Measurements from ENCODE around the gene ATP2A2. TPM values are rescaled to one million over a fixed set of nuclear protein-coding genes. Genes with fewer than 3 reads are reported as not detected.
A peak's percentile ranks its signal among the peaks of the same experiment; 100 is the strongest.

ATP2A2 gene
- total and polyA plus RNA-seq, 2 of the 4 experiments (the other 2 are of a cell fraction) = 166 to 225 TPM

DNA sequence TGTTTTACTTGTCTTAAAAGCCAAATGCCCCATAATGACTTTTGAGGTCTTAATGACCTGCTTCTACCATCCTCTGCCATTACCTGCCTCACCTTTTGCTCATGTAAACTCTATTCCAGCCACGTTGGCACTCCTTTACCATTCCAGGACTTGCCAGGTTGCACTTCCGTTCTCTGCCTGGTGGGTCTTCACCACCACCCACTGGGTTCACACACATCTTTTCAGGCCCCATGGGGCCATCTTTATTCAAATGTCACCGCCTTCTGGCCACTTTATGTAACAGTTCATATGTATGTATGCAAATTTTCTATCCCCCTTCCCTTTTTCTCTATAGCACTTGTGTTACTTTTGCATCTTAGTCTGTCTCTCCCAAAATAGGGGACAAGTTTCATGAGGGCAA is 57.7 kb downstream of the ATP2A2 start:
- Histone ChIP-seq H4K5ac (ENCODE audit: low read depth, low read length) (no peak overlapping the region), H2BK20ac (ENCODE audit: low read depth, low read length) (no peak overlapping the region), H4K91ac (ENCODE audit: insufficient read depth, low read depth, low read length) (no peak overlapping the region), H2BK120ac (ENCODE audit: low read depth, low read length) (no peak overlapping the region), H3K14ac (replicated peaks; ENCODE audit: low read depth, low read length) (no peak overlapping the region), H3K9ac (ENCODE audit: low read depth, low read length) (no peak overlapping the region), H4K8ac (ENCODE audit: low read depth in 2 of 2, low read length in 2 of 2) (no peak overlapping the region), H3K4ac (ENCODE audit: low read depth, low read length) (no peak overlapping the region), H2BK15ac (ENCODE audit: low read depth, low read length) (no peak overlapping the region), H3K27me3 (ENCODE audit: control insufficient read depth, insufficient read depth, low read length) (no peaks in the 10 kb centered on the region), H3K36me3 (ENCODE audit: control insufficient read depth, insufficient read depth, low read length) (peaks cover 79% of the 10 kb centered on the region), H2AK5ac (ENCODE audit: low read depth, low read length) (no peak overlapping the region), H3K23ac (ENCODE audit: low read depth, low read length) (no peak overlapping the region), H3K4me1 (ENCODE audit: control insufficient read depth, insufficient read depth, low read length) (no peaks in the 10 kb centered on the region), H4K20me1 (ENCODE audit: insufficient read depth, low read length) (peaks cover 42% of the 10 kb centered on the region; the same call in 1 of the 2 replicates), H3K9me3 (ENCODE audit: control insufficient read depth, insufficient read depth, low read length) (no peaks in the 10 kb centered on the region), H3K4me2 (ENCODE audit: low read depth, low read length) (no peak overlapping the region), H3K56ac (ENCODE audit: extremely low read depth, insufficient read depth, low read length) (no peak overlapping the region), H3K79me1 (ENCODE audit: low read depth in 1 of 2, low read length in 2 of 2) (peaks cover 56 to 72% of the 10 kb centered on the region in 2 experiments), H2AFZ (replicated peaks; ENCODE audit: low read length, poor library complexity) (no peak overlapping the region), H3K18ac (ENCODE audit: low read depth, low read length) (no peak overlapping the region), H3K9me1 (ENCODE audit: insufficient read depth, low read length) (peaks cover 21% of the 10 kb centered on the region; the same call in 1 of the 2 replicates), H3K27ac (ENCODE audit: insufficient read depth, low read length) (no peak overlapping the region), H2AK9ac (replicated peaks; ENCODE audit: low read depth, low read length, poor library complexity) (no peak overlapping the region), H3K4me3 (ENCODE audit: insufficient read depth, low read depth, low read length) (no peak overlapping the region), H2BK5ac (ENCODE audit: low read depth, low read length, poor library complexity, severe bottlenecking) (no peak overlapping the region)
- ChIA-PET POLR2A (ENCODE audit: unreplicated experiment) (no interaction called here), CTCF (interaction anchor here (0.6 kb wide), 1 partner anchor 92 kb away, joined by 3 read pairs; no protein-coding TSS in a partner anchor)
- in situ Hi-C loops (cut with MboI; ENCODE audit: low sequenced_read_pairs) = no loop called here
- BruUV-seq (replicated peaks) = no TSS peak
- intact Hi-C loops (cut with micrococcal nuclease) = loop anchor here (2.0 kb wide), 1 partner anchor 238 kb away; no protein-coding TSS in a partner anchor
- WGBS, 2 experiments (ENCODE audit: extremely low coverage in 2 of 2, insufficient read length in 1 of 2) = 67% methylated on average over 1 of the region's 3 CpGs; no CpG with 5 or more reads in 1 of the 2 experiments
- TF ChIP-seq, protein P1, sequence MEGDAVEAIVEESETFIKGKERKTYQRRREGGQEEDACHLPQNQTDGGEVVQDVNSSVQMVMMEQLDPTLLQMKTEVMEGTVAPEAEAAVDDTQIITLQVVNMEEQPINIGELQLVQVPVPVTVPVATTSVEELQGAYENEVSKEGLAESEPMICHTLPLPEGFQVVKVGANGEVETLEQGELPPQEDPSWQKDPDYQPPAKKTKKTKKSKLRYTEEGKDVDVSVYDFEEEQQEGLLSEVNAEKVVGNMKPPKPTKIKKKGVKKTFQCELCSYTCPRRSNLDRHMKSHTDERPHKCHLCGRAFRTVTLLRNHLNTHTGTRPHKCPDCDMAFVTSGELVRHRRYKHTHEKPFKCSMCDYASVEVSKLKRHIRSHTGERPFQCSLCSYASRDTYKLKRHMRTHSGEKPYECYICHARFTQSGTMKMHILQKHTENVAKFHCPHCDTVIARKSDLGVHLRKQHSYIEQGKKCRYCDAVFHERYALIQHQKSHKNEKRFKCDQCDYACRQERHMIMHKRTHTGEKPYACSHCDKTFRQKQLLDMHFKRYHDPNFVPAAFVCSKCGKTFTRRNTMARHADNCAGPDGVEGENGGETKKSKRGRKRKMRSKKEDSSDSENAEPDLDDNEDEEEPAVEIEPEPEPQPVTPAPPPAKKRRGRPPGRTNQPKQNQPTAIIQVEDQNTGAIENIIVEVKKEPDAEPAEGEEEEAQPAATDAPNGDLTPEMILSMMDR (conservative IDR thresholded peaks at IDR 0.05; ENCODE audit: low read depth, low read length) = 0 out of 2 replicates have a peak, but pooled peaks have one; percentile 9
- TF ChIP-seq CHD1 (IDR thresholded peaks at IDR 0.05; ENCODE audit: low read depth, low read length) (no peak), FOS (IDR thresholded peaks at IDR 0.05; ENCODE audit: low read depth, low read length) (no peak), NFE2L2 (IDR thresholded peaks at IDR 0.05; ENCODE audit: low read depth, low read length) (no peak), RAD21 (IDR thresholded peaks at IDR 0.05; ENCODE audit: low read length) (peak; percentile 21; the same call in 1 of the 2 replicates)
- TF ChIP-seq, protein P2, sequence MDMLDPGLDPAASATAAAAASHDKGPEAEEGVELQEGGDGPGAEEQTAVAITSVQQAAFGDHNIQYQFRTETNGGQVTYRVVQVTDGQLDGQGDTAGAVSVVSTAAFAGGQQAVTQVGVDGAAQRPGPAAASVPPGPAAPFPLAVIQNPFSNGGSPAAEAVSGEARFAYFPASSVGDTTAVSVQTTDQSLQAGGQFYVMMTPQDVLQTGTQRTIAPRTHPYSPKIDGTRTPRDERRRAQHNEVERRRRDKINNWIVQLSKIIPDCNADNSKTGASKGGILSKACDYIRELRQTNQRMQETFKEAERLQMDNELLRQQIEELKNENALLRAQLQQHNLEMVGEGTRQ (IDR thresholded peaks at IDR 0.05; ENCODE audit: low read depth, low read length) = no peak
- no peak for DNase-seq
- dilution Hi-C loops (cut with HindIII; ENCODE audit: low sequenced_read_pairs, unreplicated experiment) = no loop called here
- no peak for ATAC-seq (ENCODE audit: low read depth)
